NCI-H524 (cell line): ENCODE measurements around the gene DCUN1D2.
A peak's percentile ranks its signal among the peaks of the same experiment; 100 is the strongest.

Experiments
- DNase-seq, 2 experiments: peaks; one replicate each; lab custom pipeline; 2025; lab: John Stamatoyannopoulos, UW

DCUN1D2 gene

GRCh38 chr13:113423520-113424163, 66.9 kb downstream of the DCUN1D2 start:
- no peak for DNase-seq

DNA sequence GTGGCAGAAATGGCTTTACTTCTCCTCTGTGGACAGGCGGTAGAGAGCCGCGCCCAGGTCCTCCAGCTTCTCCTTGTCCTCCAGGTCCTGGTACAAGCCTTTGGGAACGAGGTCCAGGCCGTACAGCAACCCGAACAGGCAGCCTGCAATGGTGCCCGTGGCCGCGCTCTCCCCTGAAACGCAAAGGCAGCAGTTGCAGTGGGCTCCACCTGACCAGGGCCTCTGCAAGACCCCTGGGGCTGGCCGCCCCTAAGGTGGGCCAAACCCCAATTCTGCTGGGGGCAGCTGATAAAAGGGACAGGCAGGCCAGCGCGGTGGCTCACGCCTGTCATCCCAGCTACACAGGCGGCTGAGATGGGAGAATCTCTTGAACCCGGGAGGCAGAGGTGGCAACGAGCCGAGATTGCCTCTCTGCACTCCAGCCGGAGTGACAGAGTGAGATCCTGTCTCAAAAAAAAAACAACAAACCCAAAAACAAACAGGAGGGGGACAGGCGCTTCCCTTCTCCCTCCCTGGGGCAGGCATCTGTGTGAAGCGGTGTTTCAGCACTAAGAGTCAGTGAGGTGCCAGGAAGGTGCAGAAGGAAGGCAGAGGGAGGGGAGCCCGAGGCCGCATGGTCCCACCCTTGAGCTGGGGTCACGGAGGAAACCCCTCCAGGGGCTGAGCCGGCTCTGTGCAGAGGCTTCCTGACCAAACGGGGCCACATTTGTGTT, 67.5 kb downstream of the DCUN1D2 start:
- no peak for DNase-seq

DNA sequence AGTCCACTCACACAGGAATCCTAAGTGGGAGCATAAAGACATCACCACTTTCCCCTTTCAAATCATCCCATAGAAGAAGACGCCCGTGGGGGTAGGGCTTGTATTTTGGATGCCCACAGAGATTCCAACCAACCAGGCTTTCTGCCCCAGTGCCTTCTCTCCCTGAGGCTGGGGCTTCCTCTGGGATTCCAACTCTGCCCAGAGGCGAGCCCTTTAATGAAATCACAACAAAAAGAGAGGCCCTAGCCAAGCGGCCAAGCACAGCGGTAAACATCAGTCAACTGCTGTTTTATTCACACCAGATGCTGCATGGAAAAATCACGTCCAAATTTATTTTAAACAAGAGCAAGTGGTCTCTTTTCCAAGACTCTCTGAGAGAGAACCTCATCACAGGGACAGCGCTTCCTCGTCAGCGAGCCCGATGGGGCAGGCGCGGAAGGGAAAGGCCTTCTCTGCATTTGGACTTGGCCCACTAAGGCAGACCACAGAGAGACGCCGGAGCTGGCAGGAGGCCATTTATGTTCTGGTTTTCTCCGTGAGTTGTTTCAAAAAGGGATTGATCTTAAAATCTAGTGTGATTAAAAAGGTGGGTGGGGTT, 68.7 kb downstream of the DCUN1D2 start:
- no peak for DNase-seq

- no peak for DNase-seq
Observed at GRCh38 chr13:113420833-113421600, 69.5 kb downstream of the DCUN1D2 start.

GRCh38 chr13:113420232-113420631, 70.3 kb downstream of the DCUN1D2 start:
- no peak for DNase-seq

- no peak for DNase-seq
Observed at GRCh38 chr13:113419531-113420193, 70.8 kb downstream of the DCUN1D2 start.

GRCh38 chr13:113418722-113419049, 71.8 kb downstream of the DCUN1D2 start:
- DNase-seq: peak; percentile 10 to 42

GRCh38 chr13:113417836-113418721, 72.4 kb downstream of the DCUN1D2 start:
- no peak for DNase-seq

- DNase-seq: no peak
Observed at GRCh38 chr13:113417008-113417751, 73.3 kb downstream of the DCUN1D2 start.

GRCh38 chr13:113415825-113416224, 74.7 kb downstream of the DCUN1D2 start:
- no peak for DNase-seq

DNA sequence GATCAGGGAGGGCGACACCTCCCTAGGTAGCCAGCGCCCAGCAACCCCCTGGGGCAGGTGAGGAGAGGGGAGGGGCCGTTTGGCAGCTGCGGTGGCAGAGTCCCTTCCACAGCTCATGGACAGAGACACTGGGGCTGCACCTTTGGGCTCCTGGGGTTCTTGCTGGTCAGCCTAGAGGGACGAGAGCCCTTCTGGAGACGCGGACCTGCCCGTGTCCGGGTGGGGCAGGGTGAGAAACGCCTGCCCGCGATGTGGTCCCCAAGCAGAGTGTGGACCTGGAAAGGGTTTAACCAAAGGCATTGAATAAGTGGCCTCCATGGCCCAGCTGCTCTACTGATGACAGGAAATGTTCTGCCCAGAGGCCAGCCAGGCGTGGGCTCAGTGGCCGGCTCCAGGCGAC, 75.5 kb downstream of the DCUN1D2 start:
- no peak for DNase-seq

GRCh38 chr13:113414335-113414734, 76.2 kb downstream of the DCUN1D2 start:
- no peak for DNase-seq

GRCh38 chr13:113413898-113414282, 76.6 kb downstream of the DCUN1D2 start:
- DNase-seq: no peak

GRCh38 chr13:113413178-113413897, 77.2 kb downstream of the DCUN1D2 start:
- DNase-seq: no peak

DNA sequence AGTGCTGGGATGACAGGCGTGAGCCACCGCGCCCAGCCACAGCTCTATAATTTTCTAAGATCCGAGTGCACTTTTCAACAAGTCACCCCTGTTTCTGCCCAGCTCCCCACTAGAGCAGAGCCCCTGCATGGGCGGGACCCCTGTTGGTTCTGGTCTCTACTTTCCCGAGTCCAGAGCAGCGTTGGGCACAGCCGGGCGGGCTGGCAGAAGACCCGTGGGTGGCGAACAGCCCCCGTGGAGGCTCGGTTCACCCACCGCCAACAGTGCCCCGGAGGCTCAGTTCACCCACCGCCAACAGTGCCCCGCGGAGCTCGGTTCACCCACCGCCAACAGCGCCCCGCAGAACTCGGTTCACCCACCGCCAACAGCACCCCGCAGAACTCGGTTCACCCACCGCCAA, 78.1 kb downstream of the DCUN1D2 start:
- DNase-seq: no peak

- DNase-seq: no peak
Observed at GRCh38 chr13:113411216-113412023, 79.1 kb downstream of the DCUN1D2 start.

GRCh38 chr13:113410472-113411201, 79.9 kb downstream of the DCUN1D2 start:
- peak; percentile 21 to 50 for DNase-seq

GRCh38 chr13:113408562-113408961, 81.9 kb downstream of the DCUN1D2 start:
- DNase-seq: no peak
